ENCODE measurements around the gene IL17RC.
"Not testable (repeated sequence)": the region's sequence is repeated elsewhere in the genome, so short reads cannot be mapped to it uniquely, and the experiment has no call there.

The IL17RC gene, protein sequence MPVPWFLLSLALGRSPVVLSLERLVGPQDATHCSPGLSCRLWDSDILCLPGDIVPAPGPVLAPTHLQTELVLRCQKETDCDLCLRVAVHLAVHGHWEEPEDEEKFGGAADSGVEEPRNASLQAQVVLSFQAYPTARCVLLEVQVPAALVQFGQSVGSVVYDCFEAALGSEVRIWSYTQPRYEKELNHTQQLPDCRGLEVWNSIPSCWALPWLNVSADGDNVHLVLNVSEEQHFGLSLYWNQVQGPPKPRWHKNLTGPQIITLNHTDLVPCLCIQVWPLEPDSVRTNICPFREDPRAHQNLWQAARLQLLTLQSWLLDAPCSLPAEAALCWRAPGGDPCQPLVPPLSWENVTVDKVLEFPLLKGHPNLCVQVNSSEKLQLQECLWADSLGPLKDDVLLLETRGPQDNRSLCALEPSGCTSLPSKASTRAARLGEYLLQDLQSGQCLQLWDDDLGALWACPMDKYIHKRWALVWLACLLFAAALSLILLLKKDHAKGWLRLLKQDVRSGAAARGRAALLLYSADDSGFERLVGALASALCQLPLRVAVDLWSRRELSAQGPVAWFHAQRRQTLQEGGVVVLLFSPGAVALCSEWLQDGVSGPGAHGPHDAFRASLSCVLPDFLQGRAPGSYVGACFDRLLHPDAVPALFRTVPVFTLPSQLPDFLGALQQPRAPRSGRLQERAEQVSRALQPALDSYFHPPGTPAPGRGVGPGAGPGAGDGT

DNA sequence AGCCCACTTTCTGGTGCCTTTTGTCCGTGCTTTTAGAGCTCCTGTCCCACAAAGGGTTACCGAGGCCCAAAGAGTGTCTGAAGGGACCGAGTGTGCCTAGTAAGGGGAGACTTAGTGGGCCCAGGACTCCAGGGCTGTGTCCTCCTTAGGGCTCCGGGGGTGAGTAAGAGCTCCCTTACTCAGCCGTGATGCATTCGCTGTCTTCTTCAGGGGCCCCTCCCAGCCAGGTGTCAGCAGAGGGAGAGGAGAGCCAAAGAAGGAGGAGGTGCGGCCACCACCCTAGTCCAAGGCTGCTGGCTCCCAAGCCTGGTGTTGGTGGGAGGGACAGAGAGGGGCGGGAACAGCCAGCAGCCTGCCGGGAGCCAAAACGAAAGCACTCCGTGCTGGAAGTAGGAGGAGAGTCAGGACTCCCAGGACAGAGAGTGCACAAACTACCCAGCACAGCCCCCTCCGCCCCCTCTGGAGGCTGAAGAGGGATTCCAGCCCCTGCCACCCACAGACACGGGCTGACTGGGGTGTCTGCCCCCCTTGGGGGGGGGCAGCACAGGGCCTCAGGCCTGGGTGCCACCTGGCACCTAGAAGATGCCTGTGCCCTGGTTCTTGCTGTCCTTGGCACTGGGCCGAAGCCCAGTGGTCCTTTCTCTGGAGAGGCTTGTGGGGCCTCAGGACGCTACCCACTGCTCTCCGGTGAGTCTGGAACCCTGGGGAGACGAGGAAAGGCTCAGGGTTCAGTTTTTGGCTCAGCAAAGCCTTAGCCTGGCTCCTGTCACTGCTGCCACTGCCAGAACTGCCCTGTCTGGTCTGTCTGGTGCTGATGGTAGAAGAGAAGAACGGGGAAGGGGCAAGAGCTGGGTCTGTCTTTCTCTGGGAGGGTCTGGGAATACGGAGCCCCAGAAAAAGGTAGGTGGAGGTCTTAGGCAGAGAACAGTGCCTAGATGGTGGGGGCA lies at the start of gene IL17RC:
IL17RC (plus strand) TSS at position 365 of the 947 bp plus-strand sequence; CDS start at position 583, 218 bp downstream.
- no peak within 1 kb of the TSS; the same call in 1 of the 2 replicates for H3K4me3 ChIP-seq (ENCODE audit: low read length)
- TF ChIP-seq ZNF274 (IDR thresholded peaks at IDR 0.05; ENCODE audit: low read depth, low read length): no peak

DNA sequence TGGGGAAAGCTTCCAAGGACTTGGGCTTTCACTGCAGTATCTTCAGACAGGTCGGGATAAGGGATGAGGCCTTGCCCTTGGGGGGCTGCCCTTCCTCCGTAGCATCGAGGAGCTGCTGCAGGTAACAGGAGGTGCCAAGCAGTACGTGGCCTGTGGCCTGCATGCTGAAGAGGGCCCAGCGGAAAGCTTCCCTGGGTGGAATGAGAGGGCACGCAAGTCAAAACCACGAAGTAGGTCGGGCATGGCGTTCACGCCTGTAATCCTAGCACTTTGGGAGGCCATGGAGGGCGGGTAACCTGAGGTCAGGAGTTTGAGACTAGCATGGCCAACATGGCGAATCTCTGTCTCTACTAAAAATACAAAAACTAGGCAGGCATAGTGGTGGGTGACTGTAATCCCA lies 49.8 kb upstream of the IL17RC start:
- TF ChIP-seq ZNF274 (IDR thresholded peaks at IDR 0.05; ENCODE audit: low read depth, low read length): no peak
- H3K4me3 ChIP-seq (ENCODE audit: low read length): no peak overlapping the region

DNA sequence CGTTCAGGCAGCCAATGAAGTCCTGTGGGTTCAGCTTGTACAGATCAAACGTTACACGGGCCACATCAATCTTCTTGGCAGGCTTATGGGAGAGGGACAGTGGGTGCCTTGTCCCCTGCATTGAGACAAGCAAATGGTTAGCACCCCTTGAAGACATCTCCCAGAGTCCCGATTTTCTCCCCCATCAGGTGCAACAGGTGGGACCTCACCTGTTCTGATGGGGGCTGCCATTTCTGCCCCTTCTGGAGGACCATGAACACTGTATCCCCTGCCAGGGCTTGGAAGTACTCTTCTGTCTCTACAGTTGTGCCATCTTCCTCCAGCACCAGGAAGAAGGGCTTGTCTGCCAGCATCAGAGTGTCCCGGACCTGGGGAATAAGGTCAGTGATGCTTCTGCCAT lies 46.9 kb upstream of the IL17RC start:
- no peak overlapping the region for H3K4me3 ChIP-seq (ENCODE audit: low read length)
- no peak for TF ChIP-seq ZNF274 (IDR thresholded peaks at IDR 0.05; ENCODE audit: low read depth, low read length)

DNA sequence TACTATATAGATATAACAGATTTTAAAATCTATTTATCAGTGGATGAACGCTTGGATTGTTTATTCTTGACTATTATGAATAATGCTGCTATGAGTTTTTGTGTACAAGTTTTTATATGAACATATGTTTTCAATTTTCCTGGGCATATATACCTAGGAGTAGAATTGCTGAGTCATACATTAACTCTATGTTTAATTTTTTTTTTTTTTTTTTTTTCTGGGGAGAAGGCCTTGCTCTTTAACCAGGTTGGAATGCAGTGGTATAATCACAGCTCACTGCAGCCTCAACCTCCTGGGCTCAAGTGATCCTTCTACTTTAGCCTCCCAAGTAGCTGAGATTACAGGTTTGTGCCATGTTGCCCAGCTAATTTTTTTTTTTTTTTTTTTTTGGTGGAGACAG lies 45.9 kb upstream of the IL17RC start:
- no peak for TF ChIP-seq ZNF274 (IDR thresholded peaks at IDR 0.05; ENCODE audit: low read depth, low read length)
- no peak overlapping the region for H3K4me3 ChIP-seq (ENCODE audit: low read length)

DNA sequence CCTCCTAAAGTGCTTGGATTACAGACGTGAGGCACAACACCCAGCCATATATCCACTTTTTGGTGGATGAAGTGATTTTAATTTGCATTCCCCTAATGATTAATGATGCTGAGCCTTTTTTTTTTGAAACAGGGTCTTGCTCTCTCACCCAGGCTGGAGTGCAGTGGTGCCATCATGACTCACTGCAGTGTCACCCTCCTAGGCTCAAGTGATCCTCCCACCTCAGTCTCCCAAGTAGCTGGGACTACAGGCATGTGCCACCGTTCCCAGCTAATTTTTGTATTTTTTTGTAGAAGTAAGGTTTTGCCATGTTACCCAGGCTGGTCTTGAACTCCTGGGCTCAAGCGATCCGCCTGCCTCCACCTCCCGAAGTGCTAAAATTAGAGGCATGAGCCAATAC lies 44.8 kb upstream of the IL17RC start:
- H3K4me3 ChIP-seq (ENCODE audit: low read length): not testable (repeated sequence)

DNA sequence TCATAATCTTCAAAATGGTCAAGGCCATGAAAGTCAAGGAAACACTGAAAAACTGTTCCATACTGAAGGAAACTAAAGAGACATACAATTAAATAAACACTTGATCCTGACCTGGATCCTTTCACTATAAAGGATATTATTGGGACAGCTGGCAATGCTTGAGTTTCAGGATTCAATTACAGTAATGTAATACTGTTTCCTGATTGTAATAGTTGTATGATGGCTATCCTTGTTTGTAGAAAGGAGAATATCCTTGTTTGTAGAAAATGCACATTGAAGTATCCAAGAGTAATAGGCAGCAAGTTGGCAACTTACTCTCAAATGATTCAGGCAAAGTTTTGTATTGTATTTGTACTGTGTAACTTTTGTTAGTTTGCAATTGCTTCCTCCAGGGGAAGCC lies 41.5 kb upstream of the IL17RC start:
- no peak overlapping the region for H3K4me3 ChIP-seq (ENCODE audit: low read length)

DNA sequence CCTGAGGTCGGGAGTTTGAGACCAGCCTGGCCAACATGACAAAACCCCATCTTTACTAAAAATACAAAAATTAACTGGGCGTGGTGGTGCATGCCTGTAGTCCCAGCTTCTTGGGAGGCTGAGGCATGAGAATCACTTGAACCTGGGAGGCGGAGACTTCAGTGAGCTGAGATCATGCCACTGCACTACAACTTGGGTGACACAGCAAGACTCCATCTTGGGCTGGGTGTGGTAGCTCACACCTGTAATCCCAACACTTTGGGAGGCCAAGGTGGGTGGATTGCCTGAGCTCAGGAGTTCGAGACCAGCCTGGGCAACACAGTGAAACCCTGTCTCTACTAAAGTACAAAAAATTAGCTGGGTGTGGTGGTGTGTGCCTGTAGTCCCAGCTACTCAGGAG lies 40.6 kb upstream of the IL17RC start:
- not testable (repeated sequence) for H3K4me3 ChIP-seq (ENCODE audit: low read length)

More for the DNA sequence above, 41.5 kb upstream of the IL17RC start:
- no peak for TF ChIP-seq ZNF274 (IDR thresholded peaks at IDR 0.05; ENCODE audit: low read depth, low read length)

DNA sequence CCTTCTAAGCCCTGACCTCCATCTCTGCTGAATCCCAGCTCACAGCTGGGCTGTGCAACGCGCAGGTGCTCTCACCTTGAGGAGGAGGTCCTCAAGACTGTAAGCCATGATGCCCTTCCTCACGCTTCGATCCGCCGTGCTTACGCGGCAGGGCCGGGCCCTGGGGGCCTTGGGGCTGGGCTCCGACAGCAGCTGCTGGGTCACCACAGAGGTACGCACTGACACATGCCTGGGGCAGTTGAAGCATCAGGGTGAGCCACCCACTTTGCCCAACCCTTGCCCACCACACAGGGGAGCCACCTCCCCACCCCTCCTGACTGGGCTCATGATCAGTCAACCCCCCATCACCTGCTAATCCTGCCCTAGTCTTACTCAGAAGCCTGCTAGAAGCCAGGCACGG lies 39.9 kb upstream of the IL17RC start:
- H3K4me3 ChIP-seq (ENCODE audit: low read length): no peak overlapping the region
- TF ChIP-seq ZNF274 (IDR thresholded peaks at IDR 0.05; ENCODE audit: low read depth, low read length): no peak

DNA sequence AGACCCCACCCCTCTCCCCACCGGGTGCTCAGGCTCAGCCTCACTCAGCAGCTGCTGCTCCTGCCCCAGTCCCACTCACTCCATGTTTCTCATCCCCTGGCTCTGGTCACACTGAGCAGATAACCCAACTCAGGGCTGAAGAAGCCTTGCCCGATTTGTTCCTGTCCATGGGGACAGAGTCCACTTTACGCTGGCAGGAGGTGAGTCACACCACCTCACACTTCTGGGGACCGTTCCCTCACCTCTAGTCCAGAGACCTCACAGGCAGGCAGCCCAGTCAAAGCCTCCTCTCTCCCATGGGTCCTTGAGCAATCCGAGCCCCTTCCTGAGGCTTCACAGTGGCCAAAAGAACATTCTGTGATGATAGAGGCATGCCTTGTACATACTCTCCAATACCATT lies 38.2 kb upstream of the IL17RC start:
- no peak overlapping the region for H3K4me3 ChIP-seq (ENCODE audit: low read length)
- no peak for TF ChIP-seq ZNF274 (IDR thresholded peaks at IDR 0.05; ENCODE audit: low read depth, low read length)

DNA sequence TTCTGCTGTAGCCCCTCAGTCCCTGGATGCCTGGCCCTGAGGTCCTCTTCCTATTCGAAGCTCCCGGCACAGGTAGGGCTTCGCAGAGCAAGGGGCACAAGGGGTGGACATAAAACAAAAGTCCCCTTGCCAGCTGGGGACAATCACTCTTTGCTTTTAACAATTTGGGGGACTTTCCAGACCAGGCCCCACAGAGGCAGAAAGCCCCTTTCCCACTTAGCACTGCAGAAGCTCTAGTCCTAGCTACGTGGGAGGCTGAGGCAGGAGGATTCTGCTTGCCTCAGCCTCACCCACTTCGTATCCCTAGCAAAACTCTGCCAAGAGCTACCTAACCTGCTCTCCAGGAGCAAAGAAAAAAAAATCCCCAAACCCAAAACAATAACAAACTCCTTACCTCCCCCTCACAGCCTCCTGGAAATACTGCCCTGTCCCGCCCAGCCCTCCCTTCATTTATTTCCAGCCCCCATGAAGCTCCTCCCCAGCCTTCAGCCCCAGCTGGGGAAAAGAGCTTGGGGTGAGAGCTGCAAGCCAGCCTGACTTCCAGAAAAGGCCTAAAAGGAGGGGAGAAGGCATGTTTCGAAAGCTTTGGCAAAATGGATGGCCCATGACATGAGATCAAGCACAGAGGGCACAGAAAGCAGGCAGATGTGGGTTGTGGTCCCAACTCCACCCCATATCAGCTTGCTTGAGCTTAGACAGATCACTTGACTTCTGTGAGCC lies 36.9 kb upstream of the IL17RC start, which contains the start of gene CIDEC:
CIDEC (minus strand) TSS at position 424 of the 720 bp plus-strand sequence. CDS start 1,767 bp downstream, outside the sequence.
- no peak for TF ChIP-seq ZNF274 (IDR thresholded peaks at IDR 0.05; ENCODE audit: low read depth, low read length)
- no peak within 1 kb of the TSS for H3K4me3 ChIP-seq (ENCODE audit: low read length)

DNA sequence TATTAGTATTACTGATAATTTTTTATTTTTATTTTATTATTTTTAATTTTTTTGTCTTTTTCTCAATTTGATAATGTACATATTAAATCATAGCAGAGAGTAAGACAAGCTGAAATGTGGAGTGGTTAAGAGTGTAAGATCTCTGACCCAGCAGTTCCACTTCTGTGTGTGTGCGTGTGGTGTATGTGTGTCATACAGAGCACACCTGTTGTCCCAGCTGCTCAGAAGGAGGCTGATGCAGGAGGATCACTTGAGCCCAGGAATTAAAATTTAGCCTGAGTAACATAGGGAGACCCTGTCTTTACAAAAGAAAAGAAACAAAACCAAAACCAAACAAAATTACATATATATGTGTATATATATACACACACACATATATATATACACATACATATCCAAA lies 35.5 kb upstream of the IL17RC start:
- TF ChIP-seq ZNF274 (IDR thresholded peaks at IDR 0.05; ENCODE audit: low read depth, low read length): no peak
- no peak overlapping the region for H3K4me3 ChIP-seq (ENCODE audit: low read length)

DNA sequence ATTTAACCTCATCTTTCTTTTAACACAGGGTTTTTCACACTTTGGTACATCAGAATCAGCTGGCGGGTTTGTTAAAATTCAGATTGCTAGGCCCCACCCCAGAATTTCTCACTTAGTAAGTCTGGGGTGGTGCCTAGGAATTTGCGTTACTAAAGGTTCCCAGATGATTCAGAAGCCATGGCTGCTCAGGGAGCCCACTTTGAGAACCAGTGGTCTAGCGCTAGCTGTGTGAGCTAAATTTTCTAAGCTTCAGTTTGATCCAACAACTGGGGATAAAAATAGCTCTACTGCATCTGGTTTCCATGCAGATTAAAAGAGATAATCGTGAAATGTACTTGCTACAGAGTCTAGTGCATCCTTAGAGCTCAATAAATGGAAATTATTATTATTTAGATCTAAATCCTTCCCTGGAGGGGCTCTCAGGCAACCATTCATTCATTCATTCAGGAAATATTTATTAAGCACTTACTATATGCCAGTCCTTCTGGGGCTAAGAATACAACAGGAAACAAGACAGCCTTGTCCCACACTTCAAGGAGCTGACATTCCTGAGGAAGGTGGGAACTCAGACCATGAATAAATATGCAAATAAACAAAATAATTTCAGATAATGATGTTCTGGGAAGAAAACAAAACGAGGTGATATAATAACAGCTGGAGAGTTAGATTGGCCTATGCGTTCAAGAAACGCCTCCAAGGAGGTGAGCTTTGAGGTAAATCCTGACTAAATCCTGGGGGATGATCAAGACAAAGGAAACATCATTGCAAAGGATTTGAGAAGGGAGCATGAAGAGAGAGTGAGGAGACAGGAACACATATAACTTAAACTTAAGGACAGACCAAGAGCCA lies 33.0 kb upstream of the IL17RC start:
- H3K4me3 ChIP-seq (ENCODE audit: low read length): no peak overlapping the region
- TF ChIP-seq ZNF274 (IDR thresholded peaks at IDR 0.05; ENCODE audit: low read depth, low read length): no peak
